ENCODE results near the gene LRRC71.

DNA sequence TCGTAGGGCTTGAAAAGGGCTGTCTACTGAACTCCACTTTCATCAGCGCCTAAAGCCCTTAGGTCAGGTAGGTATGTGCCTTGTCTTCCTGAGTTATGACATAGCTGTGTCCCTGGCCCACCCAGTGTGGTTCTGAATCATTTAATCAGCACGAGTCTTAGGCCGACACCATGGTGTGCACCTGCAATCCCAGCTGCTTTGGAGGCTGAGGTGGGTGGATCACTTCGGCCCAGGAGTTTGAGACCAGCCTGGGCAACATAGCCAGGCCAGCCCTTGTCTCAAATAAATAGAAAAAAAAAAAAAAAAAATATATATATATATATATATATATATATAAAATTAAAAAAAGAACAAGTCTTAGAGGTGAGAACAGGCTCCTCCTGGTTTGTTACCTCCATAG lies 15.8 kb downstream of the LRRC71 start:
- TF ChIP-seq, protein P1, sequence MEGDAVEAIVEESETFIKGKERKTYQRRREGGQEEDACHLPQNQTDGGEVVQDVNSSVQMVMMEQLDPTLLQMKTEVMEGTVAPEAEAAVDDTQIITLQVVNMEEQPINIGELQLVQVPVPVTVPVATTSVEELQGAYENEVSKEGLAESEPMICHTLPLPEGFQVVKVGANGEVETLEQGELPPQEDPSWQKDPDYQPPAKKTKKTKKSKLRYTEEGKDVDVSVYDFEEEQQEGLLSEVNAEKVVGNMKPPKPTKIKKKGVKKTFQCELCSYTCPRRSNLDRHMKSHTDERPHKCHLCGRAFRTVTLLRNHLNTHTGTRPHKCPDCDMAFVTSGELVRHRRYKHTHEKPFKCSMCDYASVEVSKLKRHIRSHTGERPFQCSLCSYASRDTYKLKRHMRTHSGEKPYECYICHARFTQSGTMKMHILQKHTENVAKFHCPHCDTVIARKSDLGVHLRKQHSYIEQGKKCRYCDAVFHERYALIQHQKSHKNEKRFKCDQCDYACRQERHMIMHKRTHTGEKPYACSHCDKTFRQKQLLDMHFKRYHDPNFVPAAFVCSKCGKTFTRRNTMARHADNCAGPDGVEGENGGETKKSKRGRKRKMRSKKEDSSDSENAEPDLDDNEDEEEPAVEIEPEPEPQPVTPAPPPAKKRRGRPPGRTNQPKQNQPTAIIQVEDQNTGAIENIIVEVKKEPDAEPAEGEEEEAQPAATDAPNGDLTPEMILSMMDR (IDR thresholded peaks at IDR 0.05) = no peak
- TF ChIP-seq EZH2 (IDR thresholded peaks at IDR 0.05; ENCODE audit: borderline replicate concordance, insufficient read depth, low read depth, low read length, poor library complexity, severe bottlenecking) = no peak
